Transverse colon (tissue), 4 donors: ENCODE data around the gene MYO3A. TPM values are rescaled to one million over a fixed set of nuclear protein-coding genes. Genes with fewer than 3 reads are reported as not detected.

Experiments used
- DNase-seq: peaks from one replicate; pipeline ENCODE4 v3.0.0-alpha.2; 2019
- H3K27ac ChIP-seq, 4 donors: fragments of 200-600 bp; sonication (generic); 2 replicates each; pipeline ENCODE4 v1.5.1; 2016 to 2018; ENCODE audit warnings: inconsistent platforms in 4 of 4
- H3K27me3 ChIP-seq: fragments of 200-600 bp; sonication (generic); 2 replicates; pipeline ENCODE4 v1.5.1; 2017; ENCODE audit warnings: inconsistent platforms
- H3K36me3 ChIP-seq, 4 donors: fragments of 200-600 bp; sonication (generic); 2 replicates each; pipeline ENCODE4 v1.5.1; 2017 to 2019; ENCODE audit warnings: inconsistent platforms in 4 of 4
- H3K4me1 ChIP-seq, 4 donors: fragments of 200-600 bp; sonication (generic); 2 replicates each; pipeline ENCODE4 v1.5.1; 2017 to 2020; ENCODE audit warnings: inconsistent platforms in 4 of 4
- H3K4me3 ChIP-seq, 4 donors: fragments of 200-600 bp; sonication (generic); 1 replicate in 1 of 4; 2 replicates in 3 of 4; pipeline versions ENCODE4 v1.5.1 to v1.6.1; 2017 to 2019; ENCODE audit warnings: inconsistent platforms in 4 of 4
- H3K9me3 ChIP-seq, 2 donors: fragments of 200-600 bp; sonication (generic); 2 replicates each; pipeline ENCODE4 v1.5.1; 2017 to 2019; ENCODE audit warnings: inconsistent platforms in 2 of 2
- CTCF ChIP-seq, 5 experiments: fragments of 200-600 bp in 3 of 5; fragments of 450-650 bp in 2 of 5; sonication (generic) in 3 of 5; IDR thresholded peaks; 1 replicate in 2 of 5; 2 replicates in 3 of 5; pipeline ENCODE4 v1.5.1; 2016 to 2017; ENCODE audit warnings: antibody characterized with exemption in 5 of 5, inconsistent platforms in 3 of 5, mild to moderate bottlenecking in 2 of 5, moderate library complexity in 1 of 5
- EP300 ChIP-seq: sonication (generic); formaldehyde crosslinking; IDR thresholded peaks from one replicate; pipeline ENCODE4 v1.6.1; 2017; ENCODE audit warnings: antibody characterized with exemption, low read depth
- POLR2A ChIP-seq: fragments of 450-650 bp; IDR thresholded peaks from one replicate; pipeline ENCODE4 v1.6.1; 2016; ENCODE audit warnings: antibody characterized with exemption, mild to moderate bottlenecking, moderate library complexity
- POLR2AphosphoS5 ChIP-seq, 3 donors: sonication (generic); formaldehyde crosslinking; IDR thresholded peaks; one replicate each; pipeline ENCODE4 v1.6.1; 2016; ENCODE audit warnings: antibody characterized with exemption in 3 of 3
- WGBS, 2 donors: methylation state at CpG; one replicate each; pipeline ENCODE4 v1.1.5; 2018; ENCODE audit warnings: low coverage in 1 of 2; 5-methylcytosine and 5-hydroxymethylcytosine counted together
- in situ Hi-C, 4 donors: fragments of 200-750 bp; cut with MboI; loops; one replicate each; pipeline versions ENCODE4 v1.15.0 to v1.15.1; 2017; ENCODE audit warnings: low sequenced_read_pairs in 3 of 4, low pct_ligation_motif_present in 1 of 4, low pct_unique_long_range_greater_than_20kb in 1 of 4
- intact Hi-C: fragments of 100-400 bp; cut with DNase I; formaldehyde crosslinking; loops from one replicate; pipeline ENCODE4 v1.15.1; 2023; ENCODE audit warnings: low total_unique reads
- total RNA-seq, 4 donors: library from RNA; depleted of rRNA; stranded (reverse); fragments of >200 nt; gene quantifications; one replicate each; pipeline ENCODE4 v1.1.0, GENCODE V29; 2016

Gene MYO3A
- total RNA-seq, 4 donors from 2014 or later: 0.27 to 1.3 (median 1.2) TPM; not detected in 1

DNA sequence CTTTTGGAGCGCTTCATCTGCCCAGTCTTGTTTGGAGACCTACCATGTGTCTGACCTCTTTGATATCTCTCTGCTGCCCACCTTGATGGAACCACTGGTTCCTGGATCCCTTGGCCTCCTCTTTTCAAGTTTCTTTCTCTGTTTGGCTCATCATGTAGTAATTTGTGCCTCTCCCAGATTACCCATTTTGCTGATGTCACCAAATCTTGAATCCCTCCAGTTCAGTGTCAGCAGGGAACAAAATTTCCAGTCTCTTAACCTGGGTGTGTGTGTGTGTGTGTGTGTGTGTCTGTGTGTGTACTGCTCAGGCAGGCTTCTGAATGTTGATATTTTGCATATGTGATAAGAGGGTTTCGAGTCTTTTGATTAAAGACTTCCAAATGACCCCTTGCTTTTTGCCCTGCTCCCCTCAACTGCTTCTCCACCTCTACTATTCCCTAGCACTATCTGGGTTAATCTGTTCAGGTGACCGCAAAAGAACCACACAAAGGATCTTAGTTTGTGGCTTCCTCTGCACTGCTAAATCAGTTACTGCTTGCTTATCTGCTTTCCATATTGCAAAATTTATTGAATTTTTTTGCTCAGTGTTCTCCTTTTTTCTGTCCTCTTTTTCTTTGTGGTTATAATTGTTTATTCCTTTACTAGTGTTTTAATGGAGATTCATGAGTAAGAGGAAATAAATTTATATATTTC, 25.7 kb downstream of the MYO3A start:
- TF ChIP-seq CTCF (IDR thresholded peaks at IDR 0.05) (no peak), EP300 (no peak), POLR2A (no peak), POLR2AphosphoS5 (IDR thresholded peaks at IDR 0.05) (no peak)
- no peaks in the 10 kb centered on the region for H3K36me3 ChIP-seq
- no peak for DNase-seq
- WGBS, 2 donors: 75 to 76% methylated on average over 3 of the region's 3 CpGs
- intact Hi-C loops (no loop called here), in situ Hi-C loops (no loop called here)
- no peaks in the 10 kb centered on the region for H3K4me1 ChIP-seq
- no peak overlapping the region for H3K27ac ChIP-seq
- H3K27me3 ChIP-seq: no peaks in the 10 kb centered on the region
- H3K4me3 ChIP-seq: no peak overlapping the region
- no peaks in the 10 kb centered on the region for H3K9me3 ChIP-seq

- 60 to 80% methylated on average over 1 to 4 of the region's 4 CpGs for WGBS, 2 donors
Observed at GRCh38 chr10:25965584-25965983, 31.6 kb downstream of the MYO3A start.

GRCh38 chr10:25966844-25967243, 32.8 kb downstream of the MYO3A start:
- Histone ChIP-seq H3K4me3 (no peak overlapping the region), H3K27ac (no peak overlapping the region), H3K36me3 (no peaks in the 10 kb centered on the region), H3K4me1 (no peaks in the 10 kb centered on the region), H3K27me3 (no peaks in the 10 kb centered on the region), H3K9me3 (no peaks in the 10 kb centered on the region)
- TF ChIP-seq EP300 (no peak), CTCF (IDR thresholded peaks at IDR 0.05) (no peak), POLR2A (no peak), POLR2AphosphoS5 (IDR thresholded peaks at IDR 0.05) (no peak)
- 52 to 65% methylated on average over 2 of the region's 2 CpGs for WGBS, 2 donors
- in situ Hi-C loops: no loop called here
- intact Hi-C loops: no loop called here
- no peak for DNase-seq

More at GRCh38 chr10:25965584-25965983, 31.6 kb downstream of the MYO3A start:
- TF ChIP-seq CTCF (IDR thresholded peaks at IDR 0.05): no peak
- TF ChIP-seq EP300: no peak
- TF ChIP-seq POLR2A: no peak
- TF ChIP-seq POLR2AphosphoS5 (IDR thresholded peaks at IDR 0.05): no peak
- in situ Hi-C loops (no loop called here), intact Hi-C loops (no loop called here)
- Histone ChIP-seq H3K4me3 (no peak overlapping the region), H3K9me3 (no peaks in the 10 kb centered on the region), H3K27ac (no peak overlapping the region), H3K4me1 (no peaks in the 10 kb centered on the region), H3K36me3 (no peaks in the 10 kb centered on the region), H3K27me3 (no peaks in the 10 kb centered on the region)
- DNase-seq: no peak

DNA sequence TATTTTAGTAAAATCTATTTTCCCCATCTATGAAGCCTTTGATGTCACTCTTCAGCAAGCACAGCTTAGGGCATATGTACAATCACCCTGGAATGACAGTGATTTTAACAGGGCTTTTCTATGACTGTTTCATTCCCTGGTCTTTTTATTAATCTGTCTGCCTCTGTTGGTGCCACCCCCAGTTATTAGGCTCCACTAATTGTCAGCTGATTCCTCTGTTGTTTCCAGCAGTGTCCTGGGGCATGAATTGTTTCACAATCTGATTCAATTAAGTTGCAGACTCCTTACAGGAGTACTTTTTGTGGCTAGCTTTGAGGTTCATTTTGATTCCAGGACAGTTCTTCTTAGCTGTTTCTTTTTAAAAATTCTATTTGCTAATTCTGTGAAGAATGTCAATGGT, 38.6 kb downstream of the MYO3A start:
- no peaks in the 10 kb centered on the region for H3K27me3 ChIP-seq
- in situ Hi-C loops (no loop called here), intact Hi-C loops (no loop called here)
- H3K27ac ChIP-seq: no peak overlapping the region
- TF ChIP-seq POLR2A: no peak
- TF ChIP-seq CTCF (IDR thresholded peaks at IDR 0.05): no peak
- TF ChIP-seq EP300: no peak
- no peak for TF ChIP-seq POLR2AphosphoS5 (IDR thresholded peaks at IDR 0.05)
- no peaks in the 10 kb centered on the region for H3K36me3 ChIP-seq
- no peak overlapping the region for H3K4me3 ChIP-seq
- DNase-seq: no peak
- no peaks in the 10 kb centered on the region for H3K4me1 ChIP-seq
- H3K9me3 ChIP-seq: no peaks in the 10 kb centered on the region
